CD4-positive, alpha-beta T cell treated with Interleukin-21 for 1 hour (primary cell): Measurements from ENCODE around the gene STMND1.
A peak's percentile ranks its signal among the peaks of the same experiment; 100 is the strongest.

ENCODE experiments used
- DNase-seq: peaks from one replicate; pipeline ENCODE4 v3.0.0-alpha.2; 2020

The STMND1 gene

GRCh38 chr6:17099401-17100059, 2.3 kb upstream of the STMND1 start:
- no peak for DNase-seq

- DNase-seq: no peak
Observed at GRCh38 chr6:17100806-17101205, 1.0 kb upstream of the STMND1 start.

- no peak for DNase-seq
Observed at GRCh38 chr6:17102258-17102870, 514 bp downstream of the STMND1 start.

- DNase-seq: no peak
Observed at GRCh38 chr6:17103715-17104114, 1.9 kb downstream of the STMND1 start.

- DNase-seq: no peak
Observed at GRCh38 chr6:17107863-17108262, 6.0 kb downstream of the STMND1 start.

GRCh38 chr6:17115251-17116116, 13.6 kb downstream of the STMND1 start:
- DNase-seq: no peak

- no peak for DNase-seq
Observed at GRCh38 chr6:17116117-17116440, 14.2 kb downstream of the STMND1 start.

- DNase-seq: no peak
Observed at GRCh38 chr6:17120019-17120418, 18.2 kb downstream of the STMND1 start.

- DNase-seq: no peak
Observed at GRCh38 chr6:17125407-17125806, 23.6 kb downstream of the STMND1 start.

GRCh38 chr6:17130786-17131185, 28.9 kb downstream of the STMND1 start:
- DNase-seq: no peak

GRCh38 chr6:17132967-17133366, 31.1 kb downstream of the STMND1 start:
- no peak for DNase-seq

- DNase-seq: no peak
Observed at GRCh38 chr6:17138033-17138432, 36.2 kb downstream of the STMND1 start.

- DNase-seq: no peak
Observed at GRCh38 chr6:17144016-17144415, 42.2 kb downstream of the STMND1 start.

- no peak for DNase-seq
Observed at GRCh38 chr6:17149571-17149970, 47.7 kb downstream of the STMND1 start.

GRCh38 chr6:17150096-17150495, 48.2 kb downstream of the STMND1 start:
- no peak for DNase-seq

- no peak for DNase-seq
Observed at GRCh38 chr6:17151888-17152287, 50.0 kb downstream of the STMND1 start.

GRCh38 chr6:17152703-17153102, 50.9 kb downstream of the STMND1 start:
- no peak for DNase-seq

- DNase-seq: peak; percentile 66
Observed at GRCh38 chr6:17156112-17156921, 54.5 kb downstream of the STMND1 start.

- DNase-seq: no peak
Observed at GRCh38 chr6:17156966-17157365, 55.1 kb downstream of the STMND1 start.

GRCh38 chr6:17157617-17158016, 55.8 kb downstream of the STMND1 start:
- no peak for DNase-seq

- no peak for DNase-seq
Observed at GRCh38 chr6:17159240-17159639, 57.4 kb downstream of the STMND1 start.

GRCh38 chr6:17161076-17161475, 59.2 kb downstream of the STMND1 start:
- no peak for DNase-seq

GRCh38 chr6:17165383-17165782, 63.5 kb downstream of the STMND1 start:
- no peak for DNase-seq
